Activated CD8-positive, alpha-beta memory T cell treated with anti-CD3 and anti-CD28 coated beads, Interleukin-2, amount 50 U/mL, for 1 hour (primary cell): ENCODE results near the gene TACO1.

Source experiments
- DNase-seq: peaks from one replicate; pipeline ENCODE4 v3.0.0-alpha.2; 2020; ENCODE audit errors: extremely low read depth

TACO1 gene

DNA sequence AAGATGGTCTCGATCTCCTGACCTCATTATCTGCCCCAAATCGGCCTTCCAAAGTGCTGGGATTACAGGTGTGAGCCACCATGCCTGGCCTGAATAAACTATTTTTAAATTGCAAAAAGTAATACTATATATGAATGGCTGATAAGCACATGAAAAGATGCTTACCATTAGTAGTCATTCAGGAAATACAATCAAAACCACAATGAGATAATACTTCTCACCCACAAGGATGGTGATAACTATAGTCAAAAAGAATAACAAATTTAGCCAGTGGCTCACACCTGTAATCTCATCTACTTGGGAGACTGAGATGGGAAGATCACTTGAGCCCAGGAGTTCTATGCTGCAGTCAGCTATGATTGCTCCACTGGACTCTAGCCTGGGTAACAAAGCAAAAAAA, 2.4 kb upstream of the TACO1 start:
- DNase-seq = no peak

- no peak for DNase-seq
These were observed 1.0 kb downstream of the TACO1 start for GRCh38 chr17:63601439-63602371.

DNA sequence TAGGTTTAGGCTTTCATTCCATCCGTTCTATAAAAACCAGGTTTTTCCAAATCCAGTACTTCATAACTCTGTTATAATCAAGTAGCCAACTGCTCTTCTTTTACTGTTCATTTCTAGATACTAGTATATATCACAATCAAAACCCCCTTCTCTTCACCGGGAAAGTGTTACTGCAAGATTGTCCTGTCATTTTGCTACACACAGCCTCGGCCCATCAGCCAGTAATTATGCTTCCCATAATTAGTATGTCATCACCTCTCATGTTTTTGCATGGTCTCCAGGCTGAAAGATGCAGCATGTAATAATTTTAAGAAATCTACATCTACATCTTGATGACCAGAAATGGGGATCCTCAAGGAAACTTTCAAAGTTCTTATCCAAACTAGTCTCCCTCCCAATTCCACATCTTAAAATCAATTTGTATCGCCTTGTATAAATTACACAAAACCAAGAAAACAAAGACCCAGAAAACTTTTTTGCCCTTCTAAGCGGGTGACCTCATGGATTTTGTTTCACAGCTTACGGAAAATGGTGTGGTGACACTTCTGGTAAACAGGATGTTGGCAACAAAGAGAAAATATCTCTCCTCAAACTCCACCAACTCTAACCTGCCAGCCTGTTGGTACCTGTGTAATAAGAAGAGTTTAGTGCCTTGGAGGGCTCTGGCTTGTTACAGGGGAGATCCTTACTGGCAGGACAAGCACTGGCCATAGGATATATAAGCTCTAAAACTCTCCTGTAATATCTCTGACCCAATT, 9.3 kb downstream of the TACO1 start:
- DNase-seq = no peak

DNA sequence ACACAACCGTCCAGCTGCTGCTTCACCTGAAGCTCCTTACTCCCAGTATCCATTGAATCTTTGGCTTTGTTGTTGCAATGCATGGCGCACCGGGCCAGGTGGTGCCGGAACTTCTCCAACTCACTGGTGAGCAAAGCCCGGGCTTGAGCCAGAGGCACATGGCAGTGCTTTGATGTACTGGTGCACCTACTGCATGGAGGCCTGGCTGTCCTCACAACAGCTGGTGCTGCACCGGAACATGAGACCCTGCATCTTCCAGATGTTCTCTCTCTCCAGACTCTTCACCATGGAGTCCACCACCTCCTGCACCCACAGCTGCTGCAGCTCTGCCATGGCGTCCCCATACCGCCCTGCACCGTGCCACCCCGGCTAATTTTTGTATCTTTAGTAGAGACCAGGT, 10.2 kb downstream of the TACO1 start:
- no peak for DNase-seq

- DNase-seq = no peak
These were observed 10.7 kb downstream of the TACO1 start for GRCh38 chr17:63611354-63611753.

GRCh38 chr17:63613663-63614062, 13.0 kb downstream of the TACO1 start:
- DNase-seq = no peak

DNA sequence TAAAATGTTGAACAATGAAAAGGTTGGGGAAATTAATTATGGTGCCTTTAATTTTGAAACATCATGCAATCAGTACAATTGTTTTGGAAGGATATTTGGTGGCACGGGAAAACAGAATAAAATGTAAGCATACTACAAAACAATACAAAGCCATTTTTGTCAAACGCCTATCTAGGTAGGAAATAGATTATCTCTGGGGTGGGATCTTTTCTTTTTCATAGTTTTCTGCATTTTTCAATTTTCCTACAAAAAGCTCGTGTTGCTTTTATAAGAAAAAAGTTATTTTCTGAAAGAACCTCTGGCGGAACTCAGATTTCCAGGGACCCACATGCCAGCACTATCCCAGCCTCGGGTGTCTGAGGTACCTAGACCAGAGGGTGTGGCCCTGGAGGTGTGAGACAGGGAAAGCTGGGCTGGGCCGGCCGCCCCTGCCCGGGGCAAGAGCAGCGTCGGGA, 20.6 kb downstream of the TACO1 start:
- no peak for DNase-seq

DNA sequence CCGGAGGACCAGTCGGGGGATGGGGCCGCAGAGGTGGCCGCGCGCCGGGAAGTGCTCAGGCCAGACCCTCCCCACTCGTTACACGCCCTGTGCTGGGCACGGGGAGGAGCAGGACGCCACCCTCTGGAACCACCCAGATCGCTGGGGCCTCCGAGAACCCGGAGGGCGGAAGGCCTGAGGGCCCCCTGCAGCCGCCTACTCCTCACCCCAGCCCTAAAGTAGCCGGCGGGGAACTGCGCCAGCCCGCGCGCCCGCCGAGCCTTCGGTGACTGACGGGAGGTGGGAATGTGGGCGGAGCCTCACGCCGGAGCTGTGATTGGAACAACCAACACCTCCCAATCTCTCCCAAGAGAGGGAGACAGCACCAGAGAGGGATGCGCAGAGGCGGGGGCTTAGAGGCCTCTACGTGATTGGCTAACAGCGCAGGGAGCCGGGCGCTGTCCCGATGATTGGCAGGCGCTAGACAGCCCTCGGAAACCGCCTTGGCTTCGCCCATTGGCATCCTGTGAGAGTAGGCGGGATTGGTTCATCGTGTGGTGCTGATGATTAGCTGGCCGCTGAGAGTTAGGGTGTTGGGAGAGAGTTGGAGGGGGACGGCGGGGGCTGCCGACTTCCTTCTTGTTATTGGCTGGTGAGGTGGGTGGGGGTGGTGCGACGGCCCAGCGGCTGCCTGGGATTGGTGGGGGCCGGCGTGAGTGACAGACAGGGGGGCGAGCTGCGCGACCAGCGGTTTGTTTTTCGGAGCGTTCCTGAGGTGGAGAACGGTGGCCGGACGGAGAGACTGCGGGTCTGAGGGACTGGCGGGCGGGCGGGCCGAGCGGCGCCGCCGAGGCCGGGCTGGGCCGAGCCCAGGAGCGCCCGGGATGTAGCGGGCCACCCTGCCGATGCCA, 21.2 kb downstream of the TACO1 start, which contains the start of gene MAP3K3:
MAP3K3 (plus strand) TSS at position 734 of the 890 bp plus-strand sequence. CDS start 343 bp downstream, outside the sequence.
- peak; percentile 97 for DNase-seq

GRCh38 chr17:63622574-63623390, 22.1 kb downstream of the TACO1 start:
- no peak for DNase-seq

DNA sequence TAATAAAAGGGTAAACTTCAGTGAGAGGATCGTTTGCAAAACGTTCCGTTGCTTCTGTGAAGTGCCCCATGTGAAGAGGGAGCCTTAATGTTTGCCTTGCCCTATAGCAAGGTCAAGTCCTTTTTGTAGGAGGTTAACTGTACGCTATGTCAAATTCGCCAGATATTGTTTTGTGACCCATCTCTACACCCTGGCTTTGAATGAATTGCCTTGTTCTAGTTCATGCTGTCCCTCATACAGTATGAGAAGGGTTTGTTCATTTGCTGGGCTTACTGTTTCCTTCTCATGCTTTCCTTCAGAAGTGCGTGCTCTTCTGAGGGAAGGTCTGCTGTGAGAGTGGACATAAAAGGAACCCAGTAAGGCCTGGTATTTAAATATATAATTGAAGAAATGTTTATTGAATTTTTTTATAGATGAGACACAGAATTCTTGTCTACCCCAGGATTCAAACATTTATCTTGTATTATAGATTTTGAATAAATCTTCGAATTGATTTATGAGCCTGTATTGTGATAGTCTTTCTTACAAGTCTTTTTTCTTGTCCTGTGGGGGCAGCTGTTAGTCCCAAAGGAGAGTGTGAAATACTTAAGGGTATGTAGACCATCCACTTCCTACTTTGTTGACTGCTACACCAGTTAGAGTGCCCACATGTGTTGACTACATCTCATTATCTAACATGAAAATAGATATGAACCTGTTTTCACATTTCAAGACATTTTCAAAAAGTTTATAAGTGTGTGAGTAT, 23.3 kb downstream of the TACO1 start:
- no peak for DNase-seq

GRCh38 chr17:63624531-63624880, 23.8 kb downstream of the TACO1 start:
- no peak for DNase-seq

DNA sequence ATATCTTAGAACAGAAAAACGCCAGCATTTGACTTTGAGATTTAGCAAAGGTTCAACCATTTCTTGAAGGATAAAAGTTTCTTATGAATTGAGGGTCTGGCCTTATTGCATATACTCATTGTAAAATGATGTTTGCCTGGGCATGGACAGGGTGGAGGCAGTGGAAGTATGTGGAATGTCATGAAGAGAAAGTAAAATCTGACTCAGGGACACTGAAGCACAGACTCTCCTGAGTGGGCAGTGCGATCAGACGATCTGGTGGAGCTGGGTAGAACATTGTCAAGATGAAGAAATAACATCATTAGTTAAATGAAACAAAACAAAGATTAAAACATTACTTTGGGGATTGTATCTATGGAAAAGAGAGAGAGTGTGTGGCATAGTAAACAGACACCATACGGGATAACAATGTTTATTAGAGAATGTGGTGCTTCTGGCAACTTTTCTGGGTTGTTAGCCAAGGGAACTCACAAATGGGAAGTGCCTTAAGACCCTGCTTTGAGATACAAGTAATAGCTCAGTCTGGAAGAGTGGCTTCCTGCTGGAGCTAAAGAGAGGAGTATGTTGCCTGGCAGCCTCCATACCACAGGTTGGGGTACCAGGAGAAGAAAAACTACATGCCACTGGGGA, 26.0 kb downstream of the TACO1 start:
- DNase-seq = no peak

DNA sequence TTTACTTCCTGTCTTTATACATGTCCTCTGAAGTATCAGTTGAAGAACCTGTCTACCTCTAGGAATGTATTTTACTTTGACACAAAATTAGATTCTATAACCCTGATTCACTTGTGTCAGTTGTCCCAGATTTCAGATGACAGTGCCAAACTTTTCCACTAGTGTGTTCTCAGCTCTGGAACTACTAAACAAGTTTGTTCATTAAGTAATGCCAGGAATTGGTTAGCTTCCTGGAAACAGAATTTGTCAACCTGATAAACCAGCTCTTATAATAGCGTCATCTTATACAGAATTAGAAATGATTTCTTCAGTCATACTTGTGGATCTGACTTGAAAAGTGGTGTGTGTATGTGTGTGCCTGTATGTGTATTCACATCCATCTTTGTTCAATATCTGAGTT, 28.9 kb downstream of the TACO1 start:
- no peak for DNase-seq

- no peak for DNase-seq
These were observed 30.4 kb downstream of the TACO1 start for GRCh38 chr17:63631062-63631461.

GRCh38 chr17:63631626-63632025, 30.9 kb downstream of the TACO1 start:
- DNase-seq = no peak

- DNase-seq = no peak
These were observed 33.0 kb downstream of the TACO1 start for GRCh38 chr17:63633742-63634141.

DNA sequence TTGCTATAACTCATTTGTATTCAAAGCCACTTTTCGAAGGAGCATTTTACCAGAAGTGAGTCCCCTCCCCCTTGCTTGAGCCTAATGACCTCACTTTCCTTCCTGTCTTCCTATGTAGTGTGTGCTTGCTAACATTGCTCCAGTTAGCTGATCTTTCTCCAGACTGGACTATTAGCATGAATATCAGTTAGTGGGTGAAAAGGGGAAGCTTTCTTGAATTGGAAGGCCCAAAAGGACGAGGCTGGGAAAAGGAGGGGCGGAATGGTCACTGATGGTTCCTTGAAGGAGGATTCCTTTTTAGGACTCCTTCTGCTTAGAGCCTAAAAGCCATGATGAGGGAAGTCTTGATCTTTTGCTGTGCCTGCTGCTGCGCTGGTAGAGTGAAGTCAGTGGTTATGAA, 33.5 kb downstream of the TACO1 start:
- DNase-seq = no peak

DNA sequence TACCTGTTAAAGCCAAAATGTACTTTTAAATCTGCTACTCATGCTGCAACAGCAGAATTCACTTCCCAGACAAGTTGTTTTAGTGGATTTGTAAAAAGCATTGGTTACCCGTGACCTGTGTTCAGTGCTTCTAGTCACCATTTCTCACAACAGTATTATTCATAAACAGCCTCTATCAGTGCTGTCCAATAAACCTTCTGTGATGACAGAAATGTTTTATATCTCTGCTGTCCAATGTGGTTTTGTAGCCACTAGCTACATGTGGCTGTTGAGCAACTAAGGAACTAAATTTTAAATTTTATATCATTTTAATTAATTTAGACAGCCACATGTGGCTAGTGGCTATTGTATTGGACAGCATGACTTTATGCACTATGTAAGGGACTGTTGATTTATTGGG, 34.1 kb downstream of the TACO1 start:
- no peak for DNase-seq

DNA sequence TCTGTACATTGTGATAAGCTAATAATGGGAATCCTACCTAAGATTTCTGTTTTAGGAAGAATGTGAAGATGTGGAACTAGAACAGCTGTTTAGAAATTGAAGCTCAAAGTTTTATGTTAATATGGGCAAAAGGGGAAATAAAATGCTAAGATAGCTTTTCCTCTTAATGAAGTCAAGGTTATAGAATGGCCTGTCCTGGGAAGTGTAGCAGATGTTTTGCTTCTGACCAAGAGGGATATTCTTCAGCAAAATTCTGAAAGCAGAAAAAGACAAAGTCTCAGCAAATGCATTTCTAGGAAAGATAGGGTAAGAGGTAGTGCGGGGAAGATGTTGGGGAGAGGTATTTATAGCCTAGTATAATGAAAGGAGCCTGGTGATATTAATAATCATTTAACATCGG, 34.6 kb downstream of the TACO1 start:
- DNase-seq = no peak

GRCh38 chr17:63635787-63636186, 35.1 kb downstream of the TACO1 start:
- no peak for DNase-seq
